ENCODE measurements around the gene DGKE. TPM values are rescaled to one million over a fixed set of nuclear protein-coding genes. Genes with fewer than 3 reads are reported as not detected.

The DGKE gene
- total and polyA plus RNA-seq, 2 donors (not counting 3 experiments of a cell fraction or from before 2014, with no cell fraction given): 4.9 to 22.9 TPM

- no peaks in the 10 kb centered on the region for H4K20me1 ChIP-seq (replicated peaks; ENCODE audit: control insufficient read depth, extremely low read depth, insufficient read depth, low read length)
- no peaks in the 10 kb centered on the region for H3K36me3 ChIP-seq (ENCODE audit: control insufficient read depth in 2 of 2, extremely low read depth in 1 of 2, insufficient read depth in 2 of 2, low read length in 2 of 2)
- H3K9ac ChIP-seq (replicated peaks; ENCODE audit: extremely low read depth, insufficient read depth, low read length): no peak overlapping the region
- H3K4me3 ChIP-seq (replicated peaks in 1 of 3; ENCODE audit: insufficient read depth in 1 of 3, low read depth in 1 of 3, low read length in 3 of 3): no peak overlapping the region
- DNase-seq (ENCODE audit: low read depth, low spot score) (no peak), FAIRE-seq (no peak)
- peaks cover 29% of the 10 kb centered on the region for H3K4me1 ChIP-seq (ENCODE audit: control insufficient read depth, extremely low read depth, insufficient read depth, low read length)
- no TSS peak for BruUV-seq (replicated peaks)
- H3K4me2 ChIP-seq (ENCODE audit: insufficient read depth, low read length): no peak overlapping the region
- intact Hi-C loops (cut with micrococcal nuclease): no loop called here
- POLR2A ChIA-PET: no interaction called here
- H2AFZ ChIP-seq (ENCODE audit: low read depth, low read length): no peak overlapping the region
- dilution Hi-C loops (cut with MboI; ENCODE audit: extremely low pct_ligation_motif_present, low sequenced_read_pairs): no loop called here
- H3K9me3 ChIP-seq (replicated peaks; ENCODE audit: control insufficient read depth, insufficient read depth, low read length): no peaks in the 10 kb centered on the region
- H3K27ac ChIP-seq (ENCODE audit: insufficient read depth, low read depth, low read length): no peak overlapping the region
- CTCF ChIA-PET: no interaction called here
- peaks cover 14% of the 10 kb centered on the region for H3K79me2 ChIP-seq (ENCODE audit: control insufficient read depth, insufficient read depth, low read length)
- H3K27me3 ChIP-seq (ENCODE audit: control insufficient read depth in 2 of 2, insufficient read depth in 2 of 2, low read length in 2 of 2): no peaks in the 10 kb centered on the region
- no peaks in the 10 kb centered on the region for H3K9me1 ChIP-seq (replicated peaks; ENCODE audit: control insufficient read depth, extremely low read depth, insufficient read depth, low read length)
- TF ChIP-seq POLR2A (IDR thresholded peaks at IDR 0.05; ENCODE audit: low read depth, low read length) (no peak), MYC (IDR thresholded peaks at IDR 0.05; ENCODE audit: low read depth, low read length) (no peak)
Measured at GRCh38 chr17:56917559-56918296, 83.8 kb downstream of the DGKE start.

DNA sequence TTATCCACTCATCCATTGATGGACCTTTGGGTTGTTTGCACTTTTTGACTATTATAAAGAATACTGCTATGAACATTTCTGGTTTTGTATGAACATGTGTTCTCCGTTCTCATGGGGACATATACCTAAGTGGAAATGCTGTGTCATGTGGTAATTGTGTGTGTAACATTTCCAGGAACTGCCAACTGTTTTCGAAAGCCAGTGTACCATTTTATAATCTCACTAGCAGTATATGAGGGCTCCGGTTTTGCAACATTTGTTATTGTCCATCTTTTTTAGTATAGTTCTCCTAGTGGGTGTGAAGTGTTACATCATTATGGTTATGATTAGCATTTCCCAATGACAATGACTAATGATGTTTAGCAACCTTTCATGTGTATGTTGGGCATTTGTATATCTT, 85.0 kb downstream of the DGKE start:
- Histone ChIP-seq H3K36me3 (ENCODE audit: control insufficient read depth in 2 of 2, extremely low read depth in 1 of 2, insufficient read depth in 2 of 2, low read length in 2 of 2) (no peaks in the 10 kb centered on the region), H3K27ac (ENCODE audit: insufficient read depth, low read depth, low read length) (no peak overlapping the region), H2AFZ (ENCODE audit: low read depth, low read length) (no peak overlapping the region), H3K9me1 (replicated peaks; ENCODE audit: control insufficient read depth, extremely low read depth, insufficient read depth, low read length) (no peaks in the 10 kb centered on the region), H3K4me2 (ENCODE audit: insufficient read depth, low read length) (no peak overlapping the region), H3K4me1 (ENCODE audit: control insufficient read depth, extremely low read depth, insufficient read depth, low read length) (peaks cover 29% of the 10 kb centered on the region), H3K27me3 (ENCODE audit: control insufficient read depth in 2 of 2, insufficient read depth in 2 of 2, low read length in 2 of 2) (no peaks in the 10 kb centered on the region), H3K79me2 (ENCODE audit: control insufficient read depth, insufficient read depth, low read length) (peaks cover 3% of the 10 kb centered on the region), H3K4me3 (replicated peaks in 1 of 3; ENCODE audit: insufficient read depth in 1 of 3, low read depth in 1 of 3, low read length in 3 of 3) (no peak overlapping the region), H3K9me3 (replicated peaks; ENCODE audit: control insufficient read depth, insufficient read depth, low read length) (no peaks in the 10 kb centered on the region), H3K9ac (replicated peaks; ENCODE audit: extremely low read depth, insufficient read depth, low read length) (no peak overlapping the region), H4K20me1 (replicated peaks; ENCODE audit: control insufficient read depth, extremely low read depth, insufficient read depth, low read length) (no peaks in the 10 kb centered on the region)
- intact Hi-C loops (cut with micrococcal nuclease) (no loop called here), dilution Hi-C loops (cut with MboI; ENCODE audit: extremely low pct_ligation_motif_present, low sequenced_read_pairs) (no loop called here)
- DNase-seq (ENCODE audit: low read depth, low spot score): no peak
- CTCF ChIA-PET: interaction anchor here (1.0 kb wide), 1 partner anchor 15 kb away, joined by 3 read pairs; no protein-coding TSS in a partner anchor
- no peak for FAIRE-seq
- no TSS peak for BruUV-seq (replicated peaks)
- POLR2A ChIA-PET: no interaction called here
- TF ChIP-seq, protein P1, sequence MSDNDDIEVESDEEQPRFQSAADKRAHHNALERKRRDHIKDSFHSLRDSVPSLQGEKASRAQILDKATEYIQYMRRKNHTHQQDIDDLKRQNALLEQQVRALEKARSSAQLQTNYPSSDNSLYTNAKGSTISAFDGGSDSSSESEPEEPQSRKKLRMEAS (IDR thresholded peaks at IDR 0.05; ENCODE audit: insufficient read depth, insufficient read length): no peak
- TF ChIP-seq POLR2AphosphoS5 (IDR thresholded peaks at IDR 0.05; ENCODE audit: insufficient read depth, low read depth, low read length): no peak
- no peak for TF ChIP-seq EZH2 (IDR thresholded peaks at IDR 0.05; ENCODE audit: borderline replicate concordance, low read depth, low read length, severe bottlenecking)
- no peak for TF ChIP-seq CTCF (IDR thresholded peaks at IDR 0.05; ENCODE audit: extremely low read depth in 1 of 2, insufficient read depth in 1 of 2, low read depth in 1 of 2, low read length in 2 of 2)
- no peak for TF ChIP-seq FOS (IDR thresholded peaks at IDR 0.05; ENCODE audit: borderline replicate concordance, insufficient read depth, low read length)
- TF ChIP-seq JUN (IDR thresholded peaks at IDR 0.05; ENCODE audit: borderline replicate concordance, insufficient read depth, insufficient read length, low read depth): no peak
- TF ChIP-seq GATA2 (IDR thresholded peaks at IDR 0.05; ENCODE audit: insufficient read depth, insufficient read length, low read depth, low read length): no peak
- TF ChIP-seq MYC (IDR thresholded peaks at IDR 0.05; ENCODE audit: low read depth, low read length): no peak
- no peak for TF ChIP-seq POLR2A (IDR thresholded peaks at IDR 0.05; ENCODE audit: low read depth, low read length)

All from endothelial cell of umbilical vein (primary cell).